ENCODE results near the gene UPP2. TPM values are rescaled to one million over a fixed set of nuclear protein-coding genes. Genes with fewer than 3 reads are reported as not detected.
A peak's percentile ranks its signal among the peaks of the same experiment; 100 is the strongest.

UPP2 gene
- total and polyA plus RNA-seq, 2 of the 13 experiments (the other 11 are each of a cell fraction or from before 2014, with no cell fraction given): 0.07 to 0.28 TPM

DNA sequence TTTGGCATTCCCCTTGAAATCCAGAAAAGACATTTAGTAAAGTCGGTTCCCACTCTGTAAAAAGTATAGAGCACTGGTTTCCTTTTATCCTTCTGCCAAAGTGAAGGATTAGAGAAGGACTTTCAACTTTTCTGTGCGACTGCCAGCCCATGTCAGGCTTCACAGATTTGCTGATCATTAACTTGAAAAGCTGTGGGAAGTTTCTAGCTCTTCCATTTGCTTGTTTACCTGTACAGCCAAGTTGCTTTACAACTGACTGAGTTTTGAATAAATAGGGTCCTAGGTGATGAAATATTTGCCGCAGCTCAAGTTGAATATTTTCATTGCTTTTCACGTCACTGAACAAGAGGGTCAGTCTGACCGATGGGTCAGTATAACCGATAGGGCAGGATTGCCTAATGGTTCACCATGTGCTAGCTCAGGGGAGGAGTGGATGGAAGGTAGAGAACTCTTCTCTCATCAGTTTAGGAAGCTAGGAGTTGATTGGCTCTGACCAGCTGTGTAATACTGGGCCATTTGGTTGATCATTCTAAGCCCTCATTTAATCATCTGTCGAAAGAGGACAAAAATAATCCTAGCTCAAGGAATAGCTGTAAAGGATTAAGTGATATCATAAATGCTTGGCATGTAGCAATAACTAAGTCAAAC is 30.4 kb downstream of the UPP2 start (continued):
- TF ChIP-seq, protein P1, sequence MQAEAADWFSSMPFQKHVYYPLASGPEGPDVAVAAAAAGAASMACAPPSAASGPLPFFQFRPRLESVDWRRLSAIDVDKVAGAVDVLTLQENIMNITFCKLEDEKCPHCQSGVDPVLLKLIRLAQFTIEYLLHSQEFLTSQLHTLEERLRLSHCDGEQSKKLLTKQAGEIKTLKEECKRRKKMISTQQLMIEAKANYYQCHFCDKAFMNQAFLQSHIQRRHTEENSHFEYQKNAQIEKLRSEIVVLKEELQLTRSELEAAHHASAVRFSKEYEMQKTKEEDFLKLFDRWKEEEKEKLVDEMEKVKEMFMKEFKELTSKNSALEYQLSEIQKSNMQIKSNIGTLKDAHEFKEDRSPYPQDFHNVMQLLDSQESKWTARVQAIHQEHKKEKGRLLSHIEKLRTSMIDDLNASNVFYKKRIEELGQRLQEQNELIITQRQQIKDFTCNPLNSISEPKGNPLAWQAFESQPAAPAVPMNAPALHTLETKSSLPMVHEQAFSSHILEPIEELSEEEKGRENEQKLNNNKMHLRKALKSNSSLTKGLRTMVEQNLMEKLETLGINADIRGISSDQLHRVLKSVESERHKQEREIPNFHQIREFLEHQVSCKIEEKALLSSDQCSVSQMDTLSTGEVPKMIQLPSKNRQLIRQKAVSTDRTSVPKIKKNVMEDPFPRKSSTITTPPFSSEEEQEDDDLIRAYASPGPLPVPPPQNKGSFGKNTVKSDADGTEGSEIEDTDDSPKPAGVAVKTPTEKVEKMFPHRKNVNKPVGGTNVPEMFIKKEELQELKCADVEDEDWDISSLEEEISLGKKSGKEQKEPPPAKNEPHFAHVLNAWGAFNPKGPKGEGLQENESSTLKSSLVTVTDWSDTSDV (CRISPR knock-in tag; IDR thresholded peaks at IDR 0.05): no peak
- TF ChIP-seq ZNF891 (CRISPR knock-in tag; IDR thresholded peaks at IDR 0.05) (no peak), TBL1XR1 (IDR thresholded peaks at IDR 0.05; ENCODE audit: borderline replicate concordance, low read length, partially characterized antibody) (no peak), ZNF180 (CRISPR knock-in tag; IDR thresholded peaks at IDR 0.05; ENCODE audit: borderline replicate concordance, low read depth) (no peak), GTF3A (CRISPR knock-in tag; conservative IDR thresholded peaks at IDR 0.05) (no peak; the same call in 1 of the 2 replicates), GZF1 (CRISPR knock-in tag; IDR thresholded peaks at IDR 0.05) (no peak), ZNF451 (CRISPR knock-in tag; IDR thresholded peaks at IDR 0.05) (no peak), ZC3H4 (CRISPR knock-in tag; IDR thresholded peaks at IDR 0.05; ENCODE audit: borderline replicate concordance) (no peak), ZNF674 (CRISPR knock-in tag; IDR thresholded peaks at IDR 0.05; ENCODE audit: low read depth) (no peak), ZNF468 (CRISPR knock-in tag; IDR thresholded peaks at IDR 0.05) (no peak), NFIB (CRISPR knock-in tag; IDR thresholded peaks at IDR 0.05; ENCODE audit: borderline replicate concordance) (no peak), ZNF790 (CRISPR knock-in tag; IDR thresholded peaks at IDR 0.05; ENCODE audit: borderline replicate concordance) (peak; percentile 58; the same call in 1 of the 2 replicates), ONECUT2 (CRISPR knock-in tag; IDR thresholded peaks at IDR 0.05) (no peak), ATF1 (CRISPR knock-in tag; IDR thresholded peaks at IDR 0.05) (peak; percentile 67; the same call in 1 of the 2 replicates), POGZ (CRISPR knock-in tag; IDR thresholded peaks at IDR 0.05) (peak; percentile 94), TEAD2 (CRISPR knock-in tag; IDR thresholded peaks at IDR 0.05) (no peak), FIP1L1 (IDR thresholded peaks at IDR 0.05; ENCODE audit: borderline replicate concordance, insufficient read depth, low read depth, low read length) (no peak), ZNF772 (CRISPR knock-in tag; IDR thresholded peaks at IDR 0.05) (peak; percentile 81; the same call in 1 of the 2 replicates), NRL (CRISPR knock-in tag; IDR thresholded peaks at IDR 0.05; ENCODE audit: borderline replicate concordance) (no peak), HIVEP1 (CRISPR knock-in tag; IDR thresholded peaks at IDR 0.05) (no peak), ZNF724P (CRISPR knock-in tag; IDR thresholded peaks at IDR 0.05; ENCODE audit: borderline replicate concordance) (no peak), ZBTB42 (CRISPR knock-in tag; IDR thresholded peaks at IDR 0.05) (no peak), SATB2 (CRISPR knock-in tag; IDR thresholded peaks at IDR 0.05) (no peak)
- TF ChIP-seq, protein P2, sequence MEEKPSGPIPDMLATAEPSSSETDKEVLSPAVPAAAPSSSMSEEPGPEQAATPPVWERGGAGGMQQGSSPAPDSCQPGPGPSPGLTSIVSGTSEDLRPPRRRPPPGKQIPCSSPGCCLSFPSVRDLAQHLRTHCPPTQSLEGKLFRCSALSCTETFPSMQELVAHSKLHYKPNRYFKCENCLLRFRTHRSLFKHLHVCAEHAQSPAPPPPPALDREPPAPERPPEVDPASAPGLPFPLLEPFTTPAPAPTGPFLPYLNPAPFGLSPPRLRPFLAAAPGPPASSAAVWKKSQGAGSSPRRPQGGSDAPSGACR (CRISPR knock-in tag; IDR thresholded peaks at IDR 0.05): no peak
- TF ChIP-seq, protein P3, sequence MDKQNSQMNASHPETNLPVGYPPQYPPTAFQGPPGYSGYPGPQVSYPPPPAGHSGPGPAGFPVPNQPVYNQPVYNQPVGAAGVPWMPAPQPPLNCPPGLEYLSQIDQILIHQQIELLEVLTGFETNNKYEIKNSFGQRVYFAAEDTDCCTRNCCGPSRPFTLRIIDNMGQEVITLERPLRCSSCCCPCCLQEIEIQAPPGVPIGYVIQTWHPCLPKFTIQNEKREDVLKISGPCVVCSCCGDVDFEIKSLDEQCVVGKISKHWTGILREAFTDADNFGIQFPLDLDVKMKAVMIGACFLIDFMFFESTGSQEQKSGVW (CRISPR knock-in tag; IDR thresholded peaks at IDR 0.05; ENCODE audit: borderline replicate concordance): no peak
- TF ChIP-seq, protein P4, sequence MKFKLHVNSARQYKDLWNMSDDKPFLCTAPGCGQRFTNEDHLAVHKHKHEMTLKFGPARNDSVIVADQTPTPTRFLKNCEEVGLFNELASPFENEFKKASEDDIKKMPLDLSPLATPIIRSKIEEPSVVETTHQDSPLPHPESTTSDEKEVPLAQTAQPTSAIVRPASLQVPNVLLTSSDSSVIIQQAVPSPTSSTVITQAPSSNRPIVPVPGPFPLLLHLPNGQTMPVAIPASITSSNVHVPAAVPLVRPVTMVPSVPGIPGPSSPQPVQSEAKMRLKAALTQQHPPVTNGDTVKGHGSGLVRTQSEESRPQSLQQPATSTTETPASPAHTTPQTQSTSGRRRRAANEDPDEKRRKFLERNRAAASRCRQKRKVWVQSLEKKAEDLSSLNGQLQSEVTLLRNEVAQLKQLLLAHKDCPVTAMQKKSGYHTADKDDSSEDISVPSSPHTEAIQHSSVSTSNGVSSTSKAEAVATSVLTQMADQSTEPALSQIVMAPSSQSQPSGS (CRISPR knock-in tag; IDR thresholded peaks at IDR 0.05): peak; percentile 91; the same call in 1 of the 2 replicates
